ENCODE data around the gene MYL9. TPM values are rescaled to one million over a fixed set of nuclear protein-coding genes. Genes with fewer than 3 reads are reported as not detected.
A peak's percentile ranks its signal among the peaks of the same experiment; 100 is the strongest.

MYL9 gene
- total and polyA plus RNA-seq, 10 of the 15 experiments (the other 5 are each of a cell fraction or from before 2014, with no cell fraction given): 0.28 to 1.7 (median 0.63) TPM; not detected in 3

GRCh38 chr20:36576081-36576445, 34.7 kb downstream of the MYL9 start (continued):
- TF ChIP-seq NFXL1 (IDR thresholded peaks at IDR 0.05; ENCODE audit: borderline replicate concordance): no peak
- no peak for TF ChIP-seq ZBTB33 (IDR thresholded peaks at IDR 0.05)

GRCh38 chr20:36578356-36579041, 37.2 kb downstream of the MYL9 start:
- intact Hi-C loops (cut with micrococcal nuclease; ENCODE audit: unreplicated experiment) (loop anchor here (10.0 kb wide), 1 partner anchor 114 kb away; no protein-coding TSS in a partner anchor), in situ Hi-C loops (cut with MboI) (no loop called here)
- H4K20me1 ChIP-seq (ENCODE audit: control insufficient read depth, insufficient read depth): peaks cover 8% of the 10 kb centered on the region; the same call in 1 of the 2 replicates
- FAIRE-seq: no peak
- ChIA-PET POLR2A (interaction anchor here (1.0 to 10.1 kb wide), 2 partner anchors 16 to 22 kb away, joined by 3 to 87 read pairs; no protein-coding TSS in a partner anchor), CTCF (interaction anchor here (7.4 to 9.0 kb wide), 2 partner anchors 12 to 24 kb away, joined by 65 to 94 read pairs; partner anchors contain the start of gene RAB5IF), RAD21 (ENCODE audit: unreplicated experiment) (interaction anchor here (9.0 kb wide), 1 partner anchor 16 kb away, joined by 93 read pairs; no protein-coding TSS in a partner anchor), SMC1A (ENCODE audit: uncharacterized antibody, unreplicated experiment) (interaction anchor here (1.5 to 8.2 kb wide), 2 partner anchors 16 to 26 kb away, joined by 3 to 98 read pairs; no protein-coding TSS in a partner anchor)
- H3K9me3 ChIP-seq (replicated peaks; ENCODE audit: control insufficient read depth, insufficient read depth, low read length): no peaks in the 10 kb centered on the region
- no peak overlapping the region for H3K27ac ChIP-seq (ENCODE audit: control insufficient read depth, insufficient read depth)
- no peak overlapping the region for H3K4me2 ChIP-seq (ENCODE audit: control insufficient read depth, insufficient read depth)
- no peak overlapping the region for H2AFZ ChIP-seq (ENCODE audit: control insufficient read depth, low read depth, low read length)
- peaks cover 20 to 25% of the 10 kb centered on the region in 2 experiments; a peak in 3 of 4 replicates for H3K36me3 ChIP-seq (ENCODE audit: control insufficient read depth in 2 of 2, insufficient read depth in 2 of 2, low read length in 1 of 2)
- H3K4me1 ChIP-seq (ENCODE audit: control insufficient read depth, insufficient read depth, low read length): peaks cover 2% of the 10 kb centered on the region
- no peaks in the 10 kb centered on the region for H3K27me3 ChIP-seq (replicated peaks in 1 of 2; ENCODE audit: control insufficient read depth in 2 of 2, insufficient read depth in 2 of 2, low read length in 1 of 2)
- H3K9ac ChIP-seq (ENCODE audit: control insufficient read depth, insufficient read depth, low read length): no peak overlapping the region
- ATAC-seq: no peak
- no TSS peak for BruUV-seq (replicated peaks)
- no peak for DNase-seq (ENCODE audit: low read depth, low spot score)
- no peak overlapping the region for H3K4me3 ChIP-seq
- H3K79me2 ChIP-seq (ENCODE audit: control insufficient read depth, insufficient read depth, low read length): peaks cover 52% of the 10 kb centered on the region
- 96% methylated on average over 15 of the region's 15 CpGs for WGBS (ENCODE audit: insufficient coverage, insufficient replicate concordance, low lambda C conversion rate, missing lambda C conversion rate)
- TF ChIP-seq POLR2AphosphoS5 (IDR thresholded peaks at IDR 0.05; ENCODE audit: low read length) (peak; percentile 46; the same call in 1 of the 2 replicates), BMI1 (IDR thresholded peaks at IDR 0.05; ENCODE audit: borderline replicate concordance) (no peak), CREM (IDR thresholded peaks at IDR 0.05; ENCODE audit: low read depth) (no peak), TCF7 (IDR thresholded peaks at IDR 0.05; ENCODE audit: borderline replicate concordance) (no peak)

All from GM12878 (cell line).